HL-60 (cell line): ENCODE results near the gene FTO.

Experiments used
- GABPA ChIP-seq: IDR thresholded peaks from 2 replicates; pipeline ENCODE4 v1.6.1; 2012; ENCODE audit warnings: low read depth
- POLR2AphosphoS5 ChIP-seq: IDR thresholded peaks from 2 replicates; pipeline ENCODE4 v1.6.1; 2012; ENCODE audit warnings: low read depth
- SPI1 ChIP-seq: IDR thresholded peaks from 2 replicates; pipeline ENCODE4 v1.6.1; 2012; ENCODE audit warnings: low read depth, mild to moderate bottlenecking, borderline replicate concordance
- TF ChIP-seq, protein P1 (sequence below): IDR thresholded peaks from one replicate; pipeline ENCODE4 v1.5.1; 2011; ENCODE audit warnings: low read length, control low read depth, inconsistent platforms; ENCODE audit not compliant: insufficient read depth
- TF ChIP-seq, protein P2 (sequence below): IDR thresholded peaks from 2 replicates; pipeline ENCODE4 v1.6.1; 2012; ENCODE audit warnings: low read depth; ENCODE audit not compliant: insufficient replicate concordance

DNA sequence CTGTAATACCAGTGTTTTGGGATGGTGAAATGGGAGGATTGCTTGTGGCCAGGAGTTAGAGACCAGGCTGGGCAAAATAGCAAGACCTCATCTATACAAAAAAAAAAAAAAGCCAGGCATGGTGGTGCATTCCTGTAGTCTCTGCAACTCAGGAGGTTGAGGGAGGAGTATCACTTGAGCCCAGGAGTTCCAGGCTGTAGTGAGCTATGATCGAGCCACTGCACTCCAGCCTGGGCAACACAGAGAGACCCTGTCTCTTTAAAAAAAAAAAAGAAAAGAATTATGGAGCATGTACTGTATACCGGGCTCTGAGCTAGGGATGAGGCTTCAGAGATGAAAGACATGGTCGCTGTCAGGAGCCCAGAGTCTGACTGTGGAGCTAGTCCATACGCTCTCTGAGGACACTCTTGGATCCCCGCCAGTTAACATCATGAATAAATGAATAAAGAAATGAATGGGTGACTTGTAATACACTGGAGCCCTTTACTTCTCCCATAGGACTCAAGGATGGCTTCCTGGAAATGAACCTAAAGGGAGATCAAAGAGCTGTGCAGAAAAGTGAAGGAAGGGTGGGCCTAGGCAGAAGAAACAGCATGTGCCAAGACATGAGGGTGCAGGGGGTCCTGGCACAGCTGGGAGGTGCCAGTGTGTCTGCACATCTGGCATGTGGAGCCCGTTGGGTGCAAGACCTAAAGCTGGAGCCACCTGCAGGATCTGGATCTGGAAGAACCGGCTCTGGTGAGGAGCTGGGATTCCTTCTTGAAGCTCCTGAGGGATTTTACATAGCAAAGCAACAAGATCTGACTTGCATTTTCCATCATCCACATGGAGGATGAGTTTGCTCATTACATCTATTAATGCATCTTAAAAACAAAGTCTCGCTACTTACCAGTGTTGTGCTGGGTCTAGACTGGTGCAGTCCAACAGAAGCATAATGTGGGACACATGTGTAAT is 462.2 kb downstream of the FTO start:
- TF ChIP-seq, protein P1, sequence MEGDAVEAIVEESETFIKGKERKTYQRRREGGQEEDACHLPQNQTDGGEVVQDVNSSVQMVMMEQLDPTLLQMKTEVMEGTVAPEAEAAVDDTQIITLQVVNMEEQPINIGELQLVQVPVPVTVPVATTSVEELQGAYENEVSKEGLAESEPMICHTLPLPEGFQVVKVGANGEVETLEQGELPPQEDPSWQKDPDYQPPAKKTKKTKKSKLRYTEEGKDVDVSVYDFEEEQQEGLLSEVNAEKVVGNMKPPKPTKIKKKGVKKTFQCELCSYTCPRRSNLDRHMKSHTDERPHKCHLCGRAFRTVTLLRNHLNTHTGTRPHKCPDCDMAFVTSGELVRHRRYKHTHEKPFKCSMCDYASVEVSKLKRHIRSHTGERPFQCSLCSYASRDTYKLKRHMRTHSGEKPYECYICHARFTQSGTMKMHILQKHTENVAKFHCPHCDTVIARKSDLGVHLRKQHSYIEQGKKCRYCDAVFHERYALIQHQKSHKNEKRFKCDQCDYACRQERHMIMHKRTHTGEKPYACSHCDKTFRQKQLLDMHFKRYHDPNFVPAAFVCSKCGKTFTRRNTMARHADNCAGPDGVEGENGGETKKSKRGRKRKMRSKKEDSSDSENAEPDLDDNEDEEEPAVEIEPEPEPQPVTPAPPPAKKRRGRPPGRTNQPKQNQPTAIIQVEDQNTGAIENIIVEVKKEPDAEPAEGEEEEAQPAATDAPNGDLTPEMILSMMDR, result no peak
- no peak for TF ChIP-seq POLR2AphosphoS5
- TF ChIP-seq, protein P2, sequence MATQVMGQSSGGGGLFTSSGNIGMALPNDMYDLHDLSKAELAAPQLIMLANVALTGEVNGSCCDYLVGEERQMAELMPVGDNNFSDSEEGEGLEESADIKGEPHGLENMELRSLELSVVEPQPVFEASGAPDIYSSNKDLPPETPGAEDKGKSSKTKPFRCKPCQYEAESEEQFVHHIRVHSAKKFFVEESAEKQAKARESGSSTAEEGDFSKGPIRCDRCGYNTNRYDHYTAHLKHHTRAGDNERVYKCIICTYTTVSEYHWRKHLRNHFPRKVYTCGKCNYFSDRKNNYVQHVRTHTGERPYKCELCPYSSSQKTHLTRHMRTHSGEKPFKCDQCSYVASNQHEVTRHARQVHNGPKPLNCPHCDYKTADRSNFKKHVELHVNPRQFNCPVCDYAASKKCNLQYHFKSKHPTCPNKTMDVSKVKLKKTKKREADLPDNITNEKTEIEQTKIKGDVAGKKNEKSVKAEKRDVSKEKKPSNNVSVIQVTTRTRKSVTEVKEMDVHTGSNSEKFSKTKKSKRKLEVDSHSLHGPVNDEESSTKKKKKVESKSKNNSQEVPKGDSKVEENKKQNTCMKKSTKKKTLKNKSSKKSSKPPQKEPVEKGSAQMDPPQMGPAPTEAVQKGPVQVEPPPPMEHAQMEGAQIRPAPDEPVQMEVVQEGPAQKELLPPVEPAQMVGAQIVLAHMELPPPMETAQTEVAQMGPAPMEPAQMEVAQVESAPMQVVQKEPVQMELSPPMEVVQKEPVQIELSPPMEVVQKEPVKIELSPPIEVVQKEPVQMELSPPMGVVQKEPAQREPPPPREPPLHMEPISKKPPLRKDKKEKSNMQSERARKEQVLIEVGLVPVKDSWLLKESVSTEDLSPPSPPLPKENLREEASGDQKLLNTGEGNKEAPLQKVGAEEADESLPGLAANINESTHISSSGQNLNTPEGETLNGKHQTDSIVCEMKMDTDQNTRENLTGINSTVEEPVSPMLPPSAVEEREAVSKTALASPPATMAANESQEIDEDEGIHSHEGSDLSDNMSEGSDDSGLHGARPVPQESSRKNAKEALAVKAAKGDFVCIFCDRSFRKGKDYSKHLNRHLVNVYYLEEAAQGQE, result no peak
- TF ChIP-seq SPI1, result no peak
- no peak for TF ChIP-seq GABPA
